ENCODE measurements around the gene UXS1.

DNA sequence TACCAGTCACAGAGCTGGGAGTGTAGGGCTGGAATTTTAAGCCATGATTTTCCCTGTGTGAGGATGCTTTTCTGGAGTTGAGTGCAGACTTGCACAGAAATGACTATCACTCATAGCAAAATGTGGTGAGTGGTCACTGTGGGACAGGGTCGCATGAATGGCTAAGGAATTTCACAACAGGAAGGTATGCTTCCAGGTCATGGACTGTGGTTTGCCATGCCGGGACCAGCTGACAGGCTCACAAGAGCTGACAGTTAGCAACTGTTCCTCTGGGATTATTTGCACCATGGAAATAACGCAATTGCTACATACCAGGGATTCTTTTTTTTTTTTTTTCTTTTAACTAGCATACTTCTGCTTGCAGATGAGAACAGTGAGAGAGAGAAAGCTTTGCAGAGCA is 3.8 kb upstream of the UXS1 start:
- TF ChIP-seq, protein P1, sequence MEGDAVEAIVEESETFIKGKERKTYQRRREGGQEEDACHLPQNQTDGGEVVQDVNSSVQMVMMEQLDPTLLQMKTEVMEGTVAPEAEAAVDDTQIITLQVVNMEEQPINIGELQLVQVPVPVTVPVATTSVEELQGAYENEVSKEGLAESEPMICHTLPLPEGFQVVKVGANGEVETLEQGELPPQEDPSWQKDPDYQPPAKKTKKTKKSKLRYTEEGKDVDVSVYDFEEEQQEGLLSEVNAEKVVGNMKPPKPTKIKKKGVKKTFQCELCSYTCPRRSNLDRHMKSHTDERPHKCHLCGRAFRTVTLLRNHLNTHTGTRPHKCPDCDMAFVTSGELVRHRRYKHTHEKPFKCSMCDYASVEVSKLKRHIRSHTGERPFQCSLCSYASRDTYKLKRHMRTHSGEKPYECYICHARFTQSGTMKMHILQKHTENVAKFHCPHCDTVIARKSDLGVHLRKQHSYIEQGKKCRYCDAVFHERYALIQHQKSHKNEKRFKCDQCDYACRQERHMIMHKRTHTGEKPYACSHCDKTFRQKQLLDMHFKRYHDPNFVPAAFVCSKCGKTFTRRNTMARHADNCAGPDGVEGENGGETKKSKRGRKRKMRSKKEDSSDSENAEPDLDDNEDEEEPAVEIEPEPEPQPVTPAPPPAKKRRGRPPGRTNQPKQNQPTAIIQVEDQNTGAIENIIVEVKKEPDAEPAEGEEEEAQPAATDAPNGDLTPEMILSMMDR (IDR thresholded peaks at IDR 0.05; ENCODE audit: control extremely low read depth in 1 of 3, insufficient read depth in 1 of 3, low read depth in 1 of 3, low read length in 3 of 3) = no peak
- TF ChIP-seq SRF (IDR thresholded peaks at IDR 0.05; ENCODE audit: low read depth, low read length) (no peak), KDM4A (IDR thresholded peaks at IDR 0.05; ENCODE audit: low read depth, low read length, severe bottlenecking) (no peak), TEAD4 (IDR thresholded peaks at IDR 0.05; ENCODE audit: low read depth, low read length) (no peak), RXRA (IDR thresholded peaks at IDR 0.05; ENCODE audit: insufficient read depth, low read depth, low read length) (no peak), TBP (IDR thresholded peaks at IDR 0.05; ENCODE audit: low read depth, low read length) (no peak)

Data from H1 (cell line).